ENCODE results near the gene RTKN.

DNA sequence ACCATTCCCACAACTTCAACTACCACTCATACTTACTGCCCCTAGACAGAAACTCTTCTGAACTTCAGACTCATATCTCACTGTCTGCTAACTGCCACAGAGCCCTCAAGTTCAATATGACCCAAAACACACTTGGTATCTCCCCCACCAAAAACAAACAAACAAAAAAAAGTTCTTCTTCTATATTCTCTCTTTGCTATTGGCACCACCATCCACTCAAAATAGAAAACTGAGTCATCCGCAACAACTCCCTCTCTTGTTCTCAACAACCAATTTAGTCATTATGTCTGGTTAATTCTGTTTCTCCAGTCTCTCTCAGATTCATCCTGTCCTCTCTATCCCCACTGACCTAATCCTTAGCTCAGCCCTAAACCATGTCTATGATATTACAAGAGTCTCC, 54.4 kb downstream of the RTKN start:
- no peak for TF ChIP-seq POLR2A (IDR thresholded peaks at IDR 0.05)
- TF ChIP-seq CTCF (IDR thresholded peaks at IDR 0.05), result no peak
- TF ChIP-seq POLR2AphosphoS5 (IDR thresholded peaks at IDR 0.05), result no peak
